PFSK-1 (cell line): ENCODE data around the gene TMEM240.

ENCODE experiments used
- FOXP2 ChIP-seq: optimal IDR thresholded peaks from 2 replicates; pipeline ENCODE3; 2011; ENCODE audit warnings: borderline replicate concordance, control low read depth, inconsistent platforms; ENCODE audit not compliant: insufficient read depth; ENCODE audit errors: extremely low read length, extremely low read depth
- POLR2AphosphoS5 ChIP-seq: IDR thresholded peaks from 2 replicates; pipeline ENCODE4 v1.6.1; 2012; ENCODE audit warnings: low read depth, mild to moderate bottlenecking, control low read depth, low read length, moderate library complexity
- REST ChIP-seq, 2 experiments: IDR thresholded peaks; 2 replicates each; pipeline versions ENCODE4 v1.6.1 to v1.8.0; 2011 to 2012; ENCODE audit warnings: low read depth in 2 of 2, low read length in 2 of 2, control low read depth in 1 of 2, inconsistent platforms in 1 of 2, mild to moderate bottlenecking in 1 of 2, moderate library complexity in 1 of 2; ENCODE audit not compliant: insufficient read depth in 1 of 2
- SIN3A ChIP-seq: IDR thresholded peaks from 2 replicates; pipeline ENCODE4 v1.6.1; 2012; ENCODE audit warnings: mild to moderate bottlenecking, low read length, moderate library complexity, borderline replicate concordance; ENCODE audit not compliant: insufficient read depth
- TAF1 ChIP-seq: IDR thresholded peaks from 2 replicates; pipeline ENCODE4 v1.6.1; 2012; ENCODE audit warnings: low read length, control low read depth, borderline replicate concordance; ENCODE audit not compliant: insufficient read depth

TMEM240 gene

GRCh38 chr1:1536938-1537546 is 3.4 kb downstream of the TMEM240 start:
- TF ChIP-seq FOXP2 (no peak), REST (IDR thresholded peaks at IDR 0.05; ENCODE audit: insufficient read depth in 1 of 2, low read depth in 2 of 2, low read length in 2 of 2) (no peak), TAF1 (no peak), POLR2AphosphoS5 (no peak), SIN3A (no peak)

DNA sequence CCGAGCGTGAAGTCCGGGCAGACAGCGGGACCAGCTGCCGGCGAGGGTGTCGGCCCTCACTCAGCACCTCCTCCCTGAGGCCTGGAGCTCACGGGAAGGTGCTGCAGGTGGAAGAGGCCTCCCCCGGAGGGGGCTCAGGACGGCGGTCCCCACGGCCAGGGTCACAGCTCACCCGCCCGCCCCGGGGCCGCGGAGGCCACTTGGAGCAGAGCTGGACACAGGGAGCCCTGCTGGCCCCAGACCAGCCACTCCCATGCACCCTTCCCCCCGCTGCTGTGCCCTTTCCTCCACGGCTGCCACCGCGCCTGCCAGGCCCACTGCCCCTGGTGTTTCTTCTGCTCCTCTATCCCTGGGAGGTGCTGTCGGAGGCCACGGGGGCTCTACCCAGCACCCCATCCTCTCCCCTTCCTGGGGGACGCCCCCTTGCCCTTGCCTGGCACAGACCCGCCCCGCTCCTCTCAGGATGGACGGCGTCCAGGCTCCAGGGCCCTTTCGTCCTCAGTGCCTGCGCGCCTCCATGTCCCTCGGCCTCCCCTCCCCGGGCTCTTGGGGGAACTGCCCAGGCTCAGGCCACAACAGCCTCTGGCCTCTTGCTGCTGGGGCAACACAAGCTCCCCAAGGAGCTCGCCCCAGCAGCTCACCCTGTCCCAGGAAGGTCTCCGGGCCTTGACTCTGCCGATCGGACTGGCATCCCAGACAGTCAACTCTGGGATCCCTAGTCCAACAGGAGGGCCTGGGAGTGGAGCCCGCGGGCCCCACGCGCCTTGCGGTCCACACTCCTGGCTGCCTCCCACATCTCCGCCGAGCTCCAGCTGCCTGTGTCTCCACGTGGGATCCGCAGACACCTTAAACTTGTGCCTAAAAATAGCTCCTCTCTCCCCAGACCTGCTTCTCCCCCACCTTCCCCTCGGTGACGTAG is 4.1 kb downstream of the TMEM240 start:
- TF ChIP-seq POLR2AphosphoS5 (peak; percentile 24), REST (IDR thresholded peaks at IDR 0.05; ENCODE audit: insufficient read depth in 1 of 2, low read depth in 2 of 2, low read length in 2 of 2) (no peak)

DNA sequence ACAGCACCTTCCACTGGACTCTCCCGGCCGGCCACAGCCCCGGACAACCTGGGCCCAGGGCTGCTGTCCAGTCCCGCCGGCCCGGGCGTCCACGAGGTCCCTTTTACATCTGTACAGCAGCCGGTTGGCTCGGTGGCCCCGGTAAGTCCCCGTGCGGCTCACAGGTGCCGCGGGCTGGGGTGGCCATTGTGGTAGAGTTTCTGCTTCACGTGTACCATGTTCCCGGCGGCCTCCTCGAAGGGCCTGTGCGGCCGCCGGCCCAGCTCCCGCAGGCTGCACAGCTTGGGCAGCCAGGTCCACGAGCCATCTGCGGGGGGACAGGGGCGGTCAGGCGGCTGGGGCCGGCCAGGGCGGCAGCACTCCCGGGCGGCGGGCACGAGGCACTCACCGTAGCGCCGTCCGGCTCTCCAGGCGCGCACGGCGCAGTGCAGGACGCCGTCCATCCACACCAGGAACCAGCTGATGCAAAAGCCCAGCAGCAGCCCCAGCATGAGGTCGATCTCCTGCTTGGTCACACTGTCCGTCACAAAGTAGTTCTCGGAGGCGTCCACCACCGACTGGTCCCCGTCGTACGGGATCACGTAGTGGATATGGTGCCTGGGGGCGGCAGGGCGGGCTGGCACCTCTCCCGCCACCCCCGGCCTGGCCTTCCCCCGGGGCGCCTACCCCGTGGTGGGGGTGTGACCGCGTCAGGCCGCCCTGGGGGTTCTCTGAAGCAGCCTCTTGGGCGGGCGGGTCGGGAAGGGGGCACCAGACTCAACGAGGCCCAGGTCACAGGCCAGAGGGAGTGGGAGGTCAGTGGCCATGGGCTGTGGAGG is 5.0 kb downstream of the TMEM240 start:
- TF ChIP-seq TAF1 (no peak), POLR2AphosphoS5 (no peak), SIN3A (no peak), REST (IDR thresholded peaks at IDR 0.05; ENCODE audit: insufficient read depth in 1 of 2, low read depth in 2 of 2, low read length in 2 of 2) (no peak), FOXP2 (no peak)

- TF ChIP-seq REST (IDR thresholded peaks at IDR 0.05; ENCODE audit: insufficient read depth in 1 of 2, low read depth in 2 of 2, low read length in 2 of 2), result no peak
- TF ChIP-seq POLR2AphosphoS5, result no peak
- TF ChIP-seq TAF1, result no peak
- no peak for TF ChIP-seq SIN3A
- TF ChIP-seq FOXP2, result no peak
Observed at GRCh38 chr1:1534401-1535154, 5.8 kb downstream of the TMEM240 start.
